NB4 (cell line): Measurements from ENCODE around the gene CUL1.

Source experiments
- CTCF ChIP-seq: IDR thresholded peaks from one replicate; pipeline ENCODE4 v1.5.1; 2012; ENCODE audit warnings: low read depth, low read length
- MAX ChIP-seq: IDR thresholded peaks from 2 replicates; pipeline ENCODE4 v1.6.1; 2011; ENCODE audit warnings: low read depth, low read length
- MYC ChIP-seq: IDR thresholded peaks from 2 replicates; pipeline ENCODE4 v1.6.1; 2011; ENCODE audit warnings: low read depth, low read length
- POLR2A ChIP-seq: IDR thresholded peaks from 2 replicates; pipeline ENCODE4 v1.6.1; 2011; ENCODE audit warnings: mild to moderate bottlenecking; ENCODE audit not compliant: insufficient read length; ENCODE audit errors: extremely low read depth

GRCh38 chr7:148702876-148703670 is 4.4 kb downstream of the CUL1 start:
- no peak for TF ChIP-seq MAX
- no peak for TF ChIP-seq CTCF
- no peak for TF ChIP-seq MYC
- no peak for TF ChIP-seq POLR2A
